ENCODE data around the gene HIF1AN. TPM values are rescaled to one million over a fixed set of nuclear protein-coding genes. Genes with fewer than 3 reads are reported as not detected.

Gene HIF1AN
- 20.0 TPM for polyA plus RNA-seq (2013, experiment 1 of 2)
- polyA plus RNA-seq (2013, experiment 2 of 2), result 20.1 TPM

GRCh38 chr10:100535715-100536353 lies at the start of gene HIF1AN:
HIF1AN (plus strand) TSS chr10:100535943; CDS start chr10:100535959, 16 bp downstream.
- Histone ChIP-seq H3K9ac (ENCODE audit: low read length) (peak within 1 kb of the TSS; percentile 89), H3K4me1 (ENCODE audit: control insufficient read depth, insufficient read depth, low read depth, low read length) (peaks cover 4% of the 10 kb centered on the region), H2BK12ac (ENCODE audit: low read length in 2 of 2) (no peak within 1 kb of the TSS), H3K27ac (ENCODE audit: low read length, poor library complexity, severe bottlenecking) (no peak within 1 kb of the TSS), H3K23ac (ENCODE audit: low read length in 2 of 2) (no peak within 1 kb of the TSS), H2BK15ac (ENCODE audit: low read depth, poor library complexity, severe bottlenecking) (peak within 1 kb of the TSS; percentile 80), H2AFZ (ENCODE audit: low read depth, low read length) (peak within 1 kb of the TSS; percentile 40), H3K14ac (ENCODE audit: low read length in 2 of 2) (no peak within 1 kb of the TSS), H2BK120ac (ENCODE audit: low read depth, low read length) (no peak within 1 kb of the TSS), H2AK5ac (ENCODE audit: low read length, severe bottlenecking) (no peak within 1 kb of the TSS), H3K4me3 (ENCODE audit: insufficient read depth in 1 of 2, low read depth in 1 of 2, low read length in 2 of 2) (peak within 1 kb of the TSS; percentile 78 to 94), H4K91ac (ENCODE audit: low read length) (peak within 1 kb of the TSS; percentile 58), H3K4me2 (ENCODE audit: low read length, poor library complexity, severe bottlenecking) (peak within 1 kb of the TSS; percentile 89), H2BK5ac (ENCODE audit: low read depth, low read length, poor library complexity, severe bottlenecking) (no peak within 1 kb of the TSS), H3K27me3 (ENCODE audit: control insufficient read depth in 1 of 2, insufficient read depth in 1 of 2, low read length in 2 of 2) (no peaks in the 10 kb centered on the region), H4K8ac (ENCODE audit: low read length) (peak within 1 kb of the TSS; percentile 90), H3K9me3 (ENCODE audit: control insufficient read depth, low read length) (no peaks in the 10 kb centered on the region), H3K18ac (ENCODE audit: low read depth in 1 of 2, low read length in 2 of 2) (peak within 1 kb of the TSS in 1 of 2 experiments; percentile 78), H3K79me1 (replicated peaks; ENCODE audit: low read length, poor library complexity, severe bottlenecking) (peaks cover 23% of the 10 kb centered on the region), H3K36me3 (ENCODE audit: control insufficient read depth in 1 of 2, insufficient read depth in 2 of 2, low read depth in 1 of 2, low read length in 2 of 2) (peaks cover 14 to 31% of the 10 kb centered on the region in 2 experiments), H3K4ac (ENCODE audit: low read depth in 1 of 2, low read length in 2 of 2) (no peak within 1 kb of the TSS)
- DNase-seq, result peak; percentile 97
- WGBS, result 2% methylated on average over 35 of the region's 35 CpGs

DNA sequence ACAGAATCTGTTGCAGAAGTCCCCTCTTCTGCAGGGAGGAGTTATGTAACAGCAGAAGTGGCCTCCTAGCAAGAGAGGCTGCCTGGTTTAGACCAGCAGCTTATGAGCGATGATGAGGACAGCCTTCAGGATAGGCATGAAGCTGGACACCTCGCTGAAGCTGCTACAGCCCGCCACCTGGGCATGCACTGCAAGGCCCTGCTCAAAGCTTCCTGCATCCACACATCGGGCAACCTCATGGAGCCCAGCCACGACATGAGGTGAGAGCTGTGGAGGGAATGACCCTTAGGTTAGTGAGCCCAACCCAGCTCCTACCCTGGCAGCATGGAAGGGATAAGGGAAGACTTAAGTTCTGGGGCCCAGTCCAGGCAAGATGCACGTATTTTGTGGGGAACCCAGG lies 48.2 kb upstream of the HIF1AN start:
- Histone ChIP-seq H3K14ac (ENCODE audit: low read length in 2 of 2) (no peak overlapping the region), H3K4me3 (ENCODE audit: insufficient read depth in 1 of 2, low read depth in 1 of 2, low read length in 2 of 2) (no peak overlapping the region), H3K79me1 (replicated peaks; ENCODE audit: low read length, poor library complexity, severe bottlenecking) (no peaks in the 10 kb centered on the region), H3K27me3 (ENCODE audit: control insufficient read depth in 1 of 2, insufficient read depth in 1 of 2, low read length in 2 of 2) (peaks cover 24 to 47% of the 10 kb centered on the region in 2 experiments), H3K18ac (ENCODE audit: low read depth in 1 of 2, low read length in 2 of 2) (no peak overlapping the region), H3K23ac (ENCODE audit: low read length in 2 of 2) (no peak overlapping the region), H2AK5ac (ENCODE audit: low read length, severe bottlenecking) (no peak overlapping the region), H4K91ac (ENCODE audit: low read length) (no peak overlapping the region), H3K9me3 (ENCODE audit: control insufficient read depth, low read length) (no peaks in the 10 kb centered on the region), H3K4ac (ENCODE audit: low read depth in 1 of 2, low read length in 2 of 2) (no peak overlapping the region), H2BK120ac (ENCODE audit: low read depth, low read length) (no peak overlapping the region), H3K27ac (ENCODE audit: low read length, poor library complexity, severe bottlenecking) (no peak overlapping the region), H3K36me3 (ENCODE audit: control insufficient read depth in 1 of 2, insufficient read depth in 2 of 2, low read depth in 1 of 2, low read length in 2 of 2) (peaks cover 34 to 37% of the 10 kb centered on the region in 2 experiments), H4K8ac (ENCODE audit: low read length) (no peak overlapping the region), H2BK5ac (ENCODE audit: low read depth, low read length, poor library complexity, severe bottlenecking) (no peak overlapping the region), H3K9ac (ENCODE audit: low read length) (no peak overlapping the region), H2BK15ac (ENCODE audit: low read depth, poor library complexity, severe bottlenecking) (no peak overlapping the region), H3K4me1 (ENCODE audit: control insufficient read depth, insufficient read depth, low read depth, low read length) (peaks cover 5% of the 10 kb centered on the region), H3K4me2 (ENCODE audit: low read length, poor library complexity, severe bottlenecking) (no peak overlapping the region), H2BK12ac (ENCODE audit: low read length in 2 of 2) (no peak overlapping the region), H2AFZ (ENCODE audit: low read depth, low read length) (no peak overlapping the region)
- DNase-seq, result no peak
- WGBS, result 91% methylated on average over 6 of the region's 6 CpGs

DNA sequence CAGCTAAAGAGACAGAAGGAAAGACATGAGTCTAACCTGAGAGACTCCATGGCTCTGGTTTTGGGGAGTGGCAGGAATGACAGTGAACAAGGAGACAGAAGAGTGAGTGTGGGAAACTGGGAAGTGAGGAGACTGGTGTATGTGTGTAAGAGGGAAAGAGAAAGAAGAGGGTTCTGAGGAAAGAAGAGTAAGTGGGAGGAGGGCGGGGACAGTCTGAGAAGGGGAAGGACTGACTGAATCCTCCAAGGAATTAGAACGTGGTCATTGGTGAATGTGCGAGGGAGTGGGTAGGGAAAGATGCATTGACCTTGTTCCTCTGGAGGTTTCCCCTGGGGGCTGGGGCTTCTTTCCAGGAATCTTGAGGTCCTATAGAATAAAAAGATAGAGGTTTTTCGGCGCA lies 46.3 kb upstream of the HIF1AN start:
- no peak overlapping the region for H3K4me3 ChIP-seq (ENCODE audit: insufficient read depth in 1 of 2, low read depth in 1 of 2, low read length in 2 of 2)
- no peak overlapping the region for H4K8ac ChIP-seq (ENCODE audit: low read length)
- H3K4me2 ChIP-seq (ENCODE audit: low read length, poor library complexity, severe bottlenecking), result no peak overlapping the region
- no peak overlapping the region for H2BK12ac ChIP-seq (ENCODE audit: low read length in 2 of 2)
- no peak for DNase-seq
- H3K36me3 ChIP-seq (ENCODE audit: control insufficient read depth in 1 of 2, insufficient read depth in 2 of 2, low read depth in 1 of 2, low read length in 2 of 2), result peaks cover 30 to 35% of the 10 kb centered on the region in 2 experiments
- H3K9me3 ChIP-seq (ENCODE audit: control insufficient read depth, low read length), result no peaks in the 10 kb centered on the region
- no peak overlapping the region for H3K9ac ChIP-seq (ENCODE audit: low read length)
- no peak overlapping the region for H3K27ac ChIP-seq (ENCODE audit: low read length, poor library complexity, severe bottlenecking)
- no peak overlapping the region for H2AFZ ChIP-seq (ENCODE audit: low read depth, low read length)
- no peak overlapping the region for H2BK120ac ChIP-seq (ENCODE audit: low read depth, low read length)
- no peak overlapping the region for H3K23ac ChIP-seq (ENCODE audit: low read length in 2 of 2)
- no peak overlapping the region for H2BK15ac ChIP-seq (ENCODE audit: low read depth, poor library complexity, severe bottlenecking)
- no peaks in the 10 kb centered on the region for H3K4me1 ChIP-seq (ENCODE audit: control insufficient read depth, insufficient read depth, low read depth, low read length)
- H3K79me1 ChIP-seq (replicated peaks; ENCODE audit: low read length, poor library complexity, severe bottlenecking), result no peaks in the 10 kb centered on the region
- H3K27me3 ChIP-seq (ENCODE audit: control insufficient read depth in 1 of 2, insufficient read depth in 1 of 2, low read length in 2 of 2), result peaks cover 7 to 29% of the 10 kb centered on the region in 2 experiments
- H3K18ac ChIP-seq (ENCODE audit: low read depth in 1 of 2, low read length in 2 of 2), result no peak overlapping the region
- H3K4ac ChIP-seq (ENCODE audit: low read depth in 1 of 2, low read length in 2 of 2), result no peak overlapping the region
- H3K14ac ChIP-seq (ENCODE audit: low read length in 2 of 2), result no peak overlapping the region
- 85% methylated on average over 3 of the region's 5 CpGs for WGBS
- H2AK5ac ChIP-seq (ENCODE audit: low read length, severe bottlenecking), result no peak overlapping the region
- H4K91ac ChIP-seq (ENCODE audit: low read length), result no peak overlapping the region
- no peak overlapping the region for H2BK5ac ChIP-seq (ENCODE audit: low read depth, low read length, poor library complexity, severe bottlenecking)

- H3K79me1 ChIP-seq (replicated peaks; ENCODE audit: low read length, poor library complexity, severe bottlenecking), result no peaks in the 10 kb centered on the region
- no peak for DNase-seq
- H3K18ac ChIP-seq (ENCODE audit: low read depth in 1 of 2, low read length in 2 of 2), result no peak overlapping the region
- peaks cover 26 to 40% of the 10 kb centered on the region in 2 experiments for H3K36me3 ChIP-seq (ENCODE audit: control insufficient read depth in 1 of 2, insufficient read depth in 2 of 2, low read depth in 1 of 2, low read length in 2 of 2)
- H2BK120ac ChIP-seq (ENCODE audit: low read depth, low read length), result no peak overlapping the region
- no peak overlapping the region for H3K23ac ChIP-seq (ENCODE audit: low read length in 2 of 2)
- no peak overlapping the region for H2BK12ac ChIP-seq (ENCODE audit: low read length in 2 of 2)
- no peaks in the 10 kb centered on the region for H3K9me3 ChIP-seq (ENCODE audit: control insufficient read depth, low read length)
- H3K27ac ChIP-seq (ENCODE audit: low read length, poor library complexity, severe bottlenecking), result no peak overlapping the region
- H2BK5ac ChIP-seq (ENCODE audit: low read depth, low read length, poor library complexity, severe bottlenecking), result no peak overlapping the region
- H3K4me2 ChIP-seq (ENCODE audit: low read length, poor library complexity, severe bottlenecking), result no peak overlapping the region
- H4K8ac ChIP-seq (ENCODE audit: low read length), result no peak overlapping the region
- H3K14ac ChIP-seq (ENCODE audit: low read length in 2 of 2), result no peak overlapping the region
- H3K27me3 ChIP-seq (ENCODE audit: control insufficient read depth in 1 of 2, insufficient read depth in 1 of 2, low read length in 2 of 2), result peaks cover 0 to 18% of the 10 kb centered on the region in 2 experiments
- H3K9ac ChIP-seq (ENCODE audit: low read length), result no peak overlapping the region
- no peak overlapping the region for H2BK15ac ChIP-seq (ENCODE audit: low read depth, poor library complexity, severe bottlenecking)
- H3K4me3 ChIP-seq (ENCODE audit: insufficient read depth in 1 of 2, low read depth in 1 of 2, low read length in 2 of 2), result no peak overlapping the region
- H2AK5ac ChIP-seq (ENCODE audit: low read length, severe bottlenecking), result no peak overlapping the region
- H4K91ac ChIP-seq (ENCODE audit: low read length), result no peak overlapping the region
- H2AFZ ChIP-seq (ENCODE audit: low read depth, low read length), result no peak overlapping the region
- no peaks in the 10 kb centered on the region for H3K4me1 ChIP-seq (ENCODE audit: control insufficient read depth, insufficient read depth, low read depth, low read length)
- WGBS, result 88% methylated on average over 2 of the region's 2 CpGs
- no peak overlapping the region for H3K4ac ChIP-seq (ENCODE audit: low read depth in 1 of 2, low read length in 2 of 2)
Measured at GRCh38 chr10:100490531-100490930, 45.2 kb upstream of the HIF1AN start.
